SIG-M5 treated with dmso at 0.1 percent for 504 hours (cell line): Measurements from ENCODE around the gene CCBE1.
A peak's percentile ranks its signal among the peaks of the same experiment; 100 is the strongest.

Source experiments
- DNase-seq: peaks from one replicate; lab custom pipeline; 2025; ENCODE audit not compliant: unreplicated experiment; lab: John Stamatoyannopoulos, UW

CCBE1 gene

GRCh38 chr18:59459369-59460071 lies 237.7 kb downstream of the CCBE1 start:
- peak; percentile 29 for DNase-seq

- DNase-seq, result no peak
Observed at GRCh38 chr18:59458575-59458974, 238.6 kb downstream of the CCBE1 start.

- DNase-seq, result no peak
Observed at GRCh38 chr18:59456657-59457056, 240.6 kb downstream of the CCBE1 start.

GRCh38 chr18:59455728-59456276 lies 241.4 kb downstream of the CCBE1 start:
- no peak for DNase-seq

GRCh38 chr18:59454909-59455727 lies 242.1 kb downstream of the CCBE1 start:
- DNase-seq, result no peak

- no peak for DNase-seq
Observed at GRCh38 chr18:59453468-59453961, 243.7 kb downstream of the CCBE1 start.

- DNase-seq, result no peak
Observed at GRCh38 chr18:59451963-59452362, 245.3 kb downstream of the CCBE1 start.

- DNase-seq, result no peak
Observed at GRCh38 chr18:59451073-59451472, 246.2 kb downstream of the CCBE1 start.

GRCh38 chr18:59448546-59448945 lies 248.7 kb downstream of the CCBE1 start:
- DNase-seq, result no peak

GRCh38 chr18:59446012-59446411 lies 251.2 kb downstream of the CCBE1 start:
- DNase-seq, result peak; percentile 9

- DNase-seq, result no peak
Observed at GRCh38 chr18:59437851-59438569, 259.2 kb downstream of the CCBE1 start.

GRCh38 chr18:59432803-59433597 lies 264.2 kb downstream of the CCBE1 start:
- DNase-seq, result no peak

- DNase-seq, result no peak
Observed at GRCh38 chr18:59431131-59431530, 266.1 kb downstream of the CCBE1 start.

GRCh38 chr18:59429608-59430007 lies 267.6 kb downstream of the CCBE1 start:
- no peak for DNase-seq

GRCh38 chr18:59428018-59428417 lies 269.2 kb downstream of the CCBE1 start:
- no peak for DNase-seq

- no peak for DNase-seq
Observed at GRCh38 chr18:59426855-59427254, 270.4 kb downstream of the CCBE1 start.

GRCh38 chr18:59423259-59423658 lies 274.0 kb downstream of the CCBE1 start:
- DNase-seq, result no peak

- DNase-seq, result no peak
Observed at GRCh38 chr18:59420244-59420643, 277.0 kb downstream of the CCBE1 start.

GRCh38 chr18:59419386-59419785 lies 277.8 kb downstream of the CCBE1 start:
- DNase-seq, result no peak

GRCh38 chr18:59416818-59417217 lies 280.4 kb downstream of the CCBE1 start:
- no peak for DNase-seq
